Measurements from ENCODE around the gene ASTN2.

ASTN2 gene

GRCh38 chr9:116380496-116380995 lies 1034.3 kb downstream of the ASTN2 start:
- CTCF ChIA-PET, result interaction anchor here (1.3 to 2.0 kb wide), 2 partner anchors 12 to 356 kb away, joined by 3 to 8 read pairs; no protein-coding TSS in a partner anchor
- POLR2A ChIA-PET, result no interaction called here
- TF ChIP-seq, protein P1, sequence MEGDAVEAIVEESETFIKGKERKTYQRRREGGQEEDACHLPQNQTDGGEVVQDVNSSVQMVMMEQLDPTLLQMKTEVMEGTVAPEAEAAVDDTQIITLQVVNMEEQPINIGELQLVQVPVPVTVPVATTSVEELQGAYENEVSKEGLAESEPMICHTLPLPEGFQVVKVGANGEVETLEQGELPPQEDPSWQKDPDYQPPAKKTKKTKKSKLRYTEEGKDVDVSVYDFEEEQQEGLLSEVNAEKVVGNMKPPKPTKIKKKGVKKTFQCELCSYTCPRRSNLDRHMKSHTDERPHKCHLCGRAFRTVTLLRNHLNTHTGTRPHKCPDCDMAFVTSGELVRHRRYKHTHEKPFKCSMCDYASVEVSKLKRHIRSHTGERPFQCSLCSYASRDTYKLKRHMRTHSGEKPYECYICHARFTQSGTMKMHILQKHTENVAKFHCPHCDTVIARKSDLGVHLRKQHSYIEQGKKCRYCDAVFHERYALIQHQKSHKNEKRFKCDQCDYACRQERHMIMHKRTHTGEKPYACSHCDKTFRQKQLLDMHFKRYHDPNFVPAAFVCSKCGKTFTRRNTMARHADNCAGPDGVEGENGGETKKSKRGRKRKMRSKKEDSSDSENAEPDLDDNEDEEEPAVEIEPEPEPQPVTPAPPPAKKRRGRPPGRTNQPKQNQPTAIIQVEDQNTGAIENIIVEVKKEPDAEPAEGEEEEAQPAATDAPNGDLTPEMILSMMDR (IDR thresholded peaks at IDR 0.05; ENCODE audit: control extremely low read depth, extremely low read depth, low read depth, missing control alignments), result no peak
- no peak for DNase-seq (ENCODE audit: extremely low spot score)

- POLR2A ChIA-PET, result no interaction called here
- CTCF ChIA-PET, result interaction anchor here (1.3 to 2.0 kb wide), 2 partner anchors 13 to 357 kb away, joined by 3 to 8 read pairs; no protein-coding TSS in a partner anchor
- TF ChIP-seq, protein P1 (IDR thresholded peaks at IDR 0.05; ENCODE audit: control extremely low read depth, extremely low read depth, low read depth, missing control alignments), result no peak
Observed at GRCh38 chr9:116379821-116380220, 1035.0 kb downstream of the ASTN2 start.

DNA sequence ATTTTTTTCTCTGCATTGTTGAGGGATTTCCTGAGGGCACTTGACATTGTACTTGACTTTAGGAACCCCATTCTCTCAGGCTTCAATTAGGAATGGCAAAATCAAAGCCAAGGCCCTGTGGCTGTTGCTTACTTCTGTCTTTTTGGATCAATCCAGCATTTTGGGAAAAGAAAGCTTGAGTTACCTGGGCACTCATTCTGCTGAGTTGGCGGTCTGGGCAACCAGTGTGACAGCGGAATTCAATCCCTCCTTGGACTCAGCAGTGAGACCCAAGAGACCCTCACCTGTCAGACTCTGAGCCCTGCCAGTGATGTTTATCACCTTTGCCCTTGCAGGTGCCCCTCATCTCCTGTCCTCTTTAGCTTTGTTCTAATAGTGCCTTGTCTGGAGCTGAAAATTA lies 1036.0 kb downstream of the ASTN2 start:
- ChIA-PET POLR2A (no interaction called here), CTCF (interaction anchor here (0.8 to 2.0 kb wide), 3 partner anchors 14 to 22 kb away, joined by 3 to 8 read pairs (median 3); no protein-coding TSS in a partner anchor)
- DNase-seq (ENCODE audit: extremely low spot score), result no peak
- TF ChIP-seq, protein P1 (IDR thresholded peaks at IDR 0.05; ENCODE audit: control extremely low read depth, extremely low read depth, low read depth, missing control alignments), result no peak

More at GRCh38 chr9:116379821-116380220, 1035.0 kb downstream of the ASTN2 start:
- DNase-seq (ENCODE audit: extremely low spot score), result no peak

GRCh38 chr9:116377179-116377798 lies 1037.6 kb downstream of the ASTN2 start:
- DNase-seq (ENCODE audit: extremely low spot score), result no peak
- ChIA-PET CTCF (interaction anchor here (1.0 kb wide), 1 partner anchor 8 kb away, joined by 3 read pairs; no protein-coding TSS in a partner anchor), POLR2A (no interaction called here)
- TF ChIP-seq, protein P1 (IDR thresholded peaks at IDR 0.05; ENCODE audit: control extremely low read depth, extremely low read depth, low read depth, missing control alignments), result no peak

Measured in GM10248 (cell line).